Muscle of arm (tissue), 12 donors: ENCODE measurements around the gene LGALS4. TPM values are rescaled to one million over a fixed set of nuclear protein-coding genes. Genes with fewer than 3 reads are reported as not detected.
"Not testable (repeated sequence)": the region's sequence is repeated elsewhere in the genome, so short reads cannot be mapped to it uniquely, and the experiment has no call there.

Source experiments
- DNase-seq: peaks from one replicate; pipeline ENCODE4 v3.0.0-alpha.2; 2013
- polyA plus RNA-seq, 12 donors: library from polyadenylated mRNA; unstranded; fragments of 120-200 nt; gene quantifications; one replicate each; pipeline ENCODE4 v1.2.1, GENCODE V29; 2013; ENCODE audit not compliant: insufficient read length in 12 of 12

LGALS4 gene
- polyA plus RNA-seq, 12 donors, result 0.50 to 236 (median 0.88) TPM; not detected in 1

DNA sequence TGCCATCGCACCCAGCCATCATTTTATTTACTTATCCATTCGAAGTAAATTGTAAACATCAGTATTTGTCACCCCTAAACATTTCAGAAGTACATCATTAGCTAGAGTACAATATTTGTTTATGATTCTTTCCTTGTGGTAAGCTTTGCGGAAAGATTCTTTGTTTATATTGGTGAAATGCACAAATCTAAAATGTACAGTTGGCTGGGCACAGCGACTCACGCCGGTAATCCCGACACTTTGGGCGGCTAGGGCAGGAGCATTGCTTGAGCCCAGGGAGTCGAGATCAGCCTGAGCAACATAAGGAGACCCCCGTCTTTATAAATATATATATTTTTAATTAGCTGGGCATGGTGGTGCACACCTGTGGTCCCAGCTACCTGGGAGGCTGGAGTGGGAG lies 13.6 kb downstream of the LGALS4 start:
- DNase-seq, result no peak

GRCh38 chr19:38797781-38798180 lies 15.0 kb downstream of the LGALS4 start:
- not testable (repeated sequence) for DNase-seq

DNA sequence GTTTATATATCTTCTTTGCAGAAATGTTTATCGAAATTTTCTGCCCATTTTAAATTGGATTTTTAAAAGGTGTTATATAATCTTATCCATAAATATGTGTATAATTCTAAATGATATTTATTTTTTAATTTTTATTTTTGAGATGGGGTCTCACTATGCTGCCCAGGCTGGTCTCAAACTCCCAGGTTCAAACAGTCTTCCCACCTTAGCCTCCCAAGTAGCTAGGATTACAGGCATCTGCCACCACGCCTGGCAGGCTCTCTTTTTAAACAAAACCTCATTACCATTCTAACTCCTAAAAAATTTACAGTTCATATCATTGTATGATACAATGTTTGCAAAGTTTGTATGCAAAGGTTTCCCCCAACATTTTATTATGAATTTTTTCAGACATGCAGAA lies 16.6 kb downstream of the LGALS4 start:
- no peak for DNase-seq

DNA sequence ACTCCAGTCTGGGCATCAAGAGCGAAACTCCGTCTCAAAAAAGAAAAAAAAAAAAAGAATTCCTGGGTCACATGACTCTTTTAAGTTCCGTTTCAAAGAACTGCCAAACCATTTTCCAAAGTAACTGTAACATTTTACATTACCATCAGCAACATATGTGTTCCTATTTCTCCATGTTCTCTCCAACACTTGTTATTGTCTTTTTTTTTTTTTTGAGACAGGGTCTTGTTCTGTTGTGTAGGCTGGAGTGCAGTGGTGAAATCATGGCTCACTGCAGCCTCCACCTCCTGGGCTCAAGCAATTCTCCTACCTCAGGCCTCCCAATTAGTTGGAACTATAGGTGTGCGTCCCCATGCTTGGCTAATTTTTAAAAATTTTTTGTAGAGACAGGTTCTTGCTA lies 17.2 kb downstream of the LGALS4 start:
- no peak for DNase-seq

GRCh38 chr19:38793671-38794070 lies 19.1 kb downstream of the LGALS4 start:
- DNase-seq, result no peak

DNA sequence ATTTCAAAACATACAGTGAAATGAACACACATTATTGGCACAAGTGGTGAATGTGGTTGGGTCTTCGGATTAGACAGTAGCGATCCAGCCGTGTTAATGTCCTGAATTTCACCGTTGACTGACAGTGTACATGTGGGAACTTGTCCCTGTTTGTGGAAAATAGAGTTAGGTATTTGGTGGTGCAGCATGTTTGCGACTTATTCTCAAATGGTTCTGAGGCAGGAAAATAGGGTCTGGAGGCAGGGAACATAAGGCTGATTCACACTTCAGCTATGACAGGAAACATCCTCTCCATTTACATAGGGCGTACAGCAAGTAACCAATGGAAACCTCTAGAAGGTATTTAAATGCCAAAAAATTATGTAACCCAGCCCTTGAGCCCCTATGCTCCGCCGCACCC lies 19.6 kb downstream of the LGALS4 start:
- no peak for DNase-seq

- DNase-seq, result peak; percentile 16
Measured at GRCh38 chr19:38792250-38793111, 20.3 kb downstream of the LGALS4 start.

DNA sequence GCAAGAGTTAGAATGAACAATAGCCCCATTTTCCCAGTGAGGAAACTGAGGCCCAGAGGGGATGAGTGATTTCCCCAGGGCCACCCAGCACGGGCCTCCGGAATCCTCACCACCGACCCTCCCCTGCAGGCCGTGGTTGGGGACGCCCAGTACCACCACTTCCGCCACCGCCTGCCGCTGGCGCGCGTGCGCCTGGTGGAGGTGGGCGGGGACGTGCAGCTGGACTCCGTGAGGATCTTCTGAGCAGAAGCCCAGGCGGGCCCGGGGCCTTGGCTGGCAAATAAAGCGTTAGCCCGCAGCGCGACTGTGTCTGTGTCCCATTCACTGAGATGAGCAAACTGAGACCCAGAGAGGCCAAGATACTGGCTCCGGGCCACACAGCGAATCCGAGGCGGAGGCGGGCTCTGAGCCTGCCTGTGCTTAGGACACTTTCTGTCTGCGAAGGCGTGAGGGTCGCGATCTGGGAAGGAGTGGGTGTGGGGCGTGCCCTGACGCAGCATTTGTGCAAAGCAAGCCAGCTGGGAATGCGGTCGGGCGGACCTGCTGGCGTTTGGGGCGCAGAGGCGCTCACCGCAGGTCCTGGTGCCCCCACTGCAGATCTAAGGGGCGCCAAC lies 21.2 kb downstream of the LGALS4 start:
- DNase-seq, result not testable (repeated sequence)

DNA sequence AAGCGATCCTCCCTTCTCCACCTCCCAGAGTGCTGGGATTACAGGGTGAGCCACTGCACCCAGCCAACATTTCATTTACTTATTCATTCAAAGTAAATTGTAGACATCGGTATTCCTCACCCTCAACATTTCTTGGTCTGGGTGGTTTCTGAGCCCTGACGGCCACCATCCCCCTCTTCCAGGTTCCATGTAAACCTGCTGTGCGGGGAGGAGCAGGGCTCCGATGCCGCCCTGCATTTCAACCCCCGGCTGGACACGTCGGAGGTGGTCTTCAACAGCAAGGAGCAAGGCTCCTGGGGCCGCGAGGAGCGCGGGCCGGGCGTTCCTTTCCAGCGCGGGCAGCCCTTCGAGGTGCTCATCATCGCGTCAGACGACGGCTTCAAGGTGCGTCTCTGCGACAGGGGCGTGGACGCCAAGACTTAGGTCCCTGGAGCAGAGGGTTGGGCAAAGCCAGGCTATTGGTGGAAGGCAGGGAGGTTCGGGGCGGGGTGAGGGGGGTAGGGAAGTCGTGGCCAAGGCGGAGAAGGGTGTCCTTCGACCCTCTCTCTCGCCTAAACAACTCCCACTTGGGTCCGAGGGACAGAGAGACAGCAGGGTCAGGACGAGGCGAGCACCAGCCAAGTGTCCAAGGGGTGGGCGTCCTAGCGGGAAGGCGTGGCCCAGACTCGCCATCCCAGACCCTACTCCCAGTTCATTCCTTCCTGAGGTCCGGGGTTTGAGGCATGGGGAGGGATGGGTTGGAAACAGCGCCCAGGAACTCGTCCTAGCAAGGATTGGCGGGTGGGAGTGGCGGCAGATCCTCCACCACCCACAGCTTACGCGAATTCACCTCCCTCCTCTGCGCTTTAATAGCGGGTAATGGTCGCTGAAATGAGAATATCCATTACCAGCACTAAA lies 22.0 kb downstream of the LGALS4 start:
- not testable (repeated sequence) for DNase-seq

- no peak for DNase-seq
Measured at GRCh38 chr19:38788478-38789243, 24.1 kb downstream of the LGALS4 start, which contains the start of gene LGALS7B. Gene LGALS7B (plus strand): TSS chr19:38789200. CDS start chr19:38789227, 27 bp downstream.

- no peak for DNase-seq
Measured at GRCh38 chr19:38786572-38787265, 26.0 kb downstream of the LGALS4 start.

GRCh38 chr19:38786061-38786460 lies 26.7 kb downstream of the LGALS4 start:
- not testable (repeated sequence) for DNase-seq

GRCh38 chr19:38785187-38785699 lies 27.5 kb downstream of the LGALS4 start:
- no peak for DNase-seq

- DNase-seq, result no peak
Measured at GRCh38 chr19:38784224-38784623, 28.5 kb downstream of the LGALS4 start.

- DNase-seq, result not testable (repeated sequence)
Measured at GRCh38 chr19:38782212-38782611, 30.5 kb downstream of the LGALS4 start.

GRCh38 chr19:38781058-38781457 lies 31.7 kb downstream of the LGALS4 start:
- DNase-seq, result no peak

DNA sequence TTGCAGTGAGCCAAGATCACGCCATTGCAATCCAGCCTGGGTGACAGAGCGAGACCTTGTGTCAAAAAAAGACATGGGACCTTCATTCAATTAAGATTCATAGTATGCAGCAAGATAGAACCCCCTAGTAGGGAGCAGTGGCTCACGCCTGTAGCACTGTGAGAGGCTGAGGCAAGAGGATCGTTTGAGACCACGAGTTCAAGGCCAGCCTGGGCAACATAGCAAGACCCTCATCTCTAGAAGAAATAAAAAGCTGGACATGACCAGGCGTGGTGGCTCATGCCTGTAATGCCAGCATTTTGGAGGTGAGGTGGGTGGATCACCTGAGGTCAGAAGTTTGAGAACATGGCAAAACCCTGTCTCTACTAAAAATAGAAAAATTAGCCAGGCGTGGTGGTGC lies 32.3 kb downstream of the LGALS4 start:
- DNase-seq, result no peak

DNA sequence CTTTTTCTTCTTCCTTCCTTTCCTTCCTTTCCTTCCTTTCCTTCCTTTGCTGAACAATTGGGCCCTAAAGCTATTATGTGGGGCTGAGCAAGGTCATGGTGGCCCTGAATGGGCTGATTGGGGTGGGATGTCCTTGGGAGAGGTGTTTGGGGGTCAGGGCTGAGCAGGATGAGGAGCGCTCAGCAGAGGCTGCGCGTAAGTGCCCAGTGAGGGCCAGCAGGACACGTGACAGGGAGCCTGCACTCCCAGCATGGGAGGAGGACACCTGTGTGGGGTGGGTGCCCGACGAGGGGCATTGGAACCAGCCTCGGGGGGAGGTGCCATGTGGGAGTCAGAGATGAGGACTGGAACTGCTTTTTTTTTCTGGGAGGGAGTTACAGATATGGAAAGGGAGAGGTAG lies 34.0 kb downstream of the LGALS4 start:
- DNase-seq, result no peak

- no peak for DNase-seq
Measured at GRCh38 chr19:38774181-38774950, 38.4 kb downstream of the LGALS4 start.
